GM04503 (cell line): ENCODE results near the gene GGT5.
"Not testable (repeated sequence)": the region's sequence is repeated elsewhere in the genome, so short reads cannot be mapped to it uniquely, and the experiment has no call there.

Source experiments
- DNase-seq: peaks from one replicate; pipeline ENCODE4 v3.0.0-alpha.2; 2012; ENCODE audit warnings: low read depth

GGT5 gene

GRCh38 chr22:24203856-24204255 lies 41.0 kb downstream of the GGT5 start:
- not testable (repeated sequence) for DNase-seq

- DNase-seq: no peak
These were observed 42.9 kb downstream of the GGT5 start for GRCh38 chr22:24201681-24202614.

GRCh38 chr22:24200619-24201212 lies 44.2 kb downstream of the GGT5 start:
- no peak for DNase-seq

GRCh38 chr22:24198682-24199052 lies 46.2 kb downstream of the GGT5 start:
- DNase-seq: no peak

- no peak for DNase-seq
These were observed 53.0 kb downstream of the GGT5 start for GRCh38 chr22:24191893-24192292.

DNA sequence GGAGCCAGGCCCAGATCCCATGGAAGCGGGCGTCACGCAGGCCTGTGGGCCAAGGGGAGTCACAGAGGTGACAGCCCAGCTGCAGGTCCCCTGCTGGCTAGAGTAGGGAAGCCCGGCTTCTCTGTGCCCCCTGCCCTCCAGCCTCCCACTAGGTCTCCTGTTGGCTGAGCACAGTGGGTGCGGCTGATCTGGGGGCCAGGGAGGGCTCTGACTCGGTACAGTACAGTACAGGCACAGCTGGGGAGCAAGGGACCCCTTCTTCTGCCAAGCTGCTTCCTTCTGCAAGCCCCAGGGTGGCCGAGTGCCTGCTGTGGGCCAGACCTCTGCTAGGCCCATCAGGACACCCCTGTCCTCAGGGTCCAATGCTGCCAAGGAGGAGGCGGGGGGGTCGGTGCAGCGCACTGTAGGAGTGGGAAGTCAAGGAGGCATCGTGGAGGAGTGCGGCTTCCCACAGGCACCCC lies 53.5 kb downstream of the GGT5 start:
- DNase-seq: no peak

GRCh38 chr22:24190596-24191208 lies 54.2 kb downstream of the GGT5 start:
- DNase-seq: no peak

- no peak for DNase-seq
These were observed 54.7 kb downstream of the GGT5 start for GRCh38 chr22:24190159-24190540.

GRCh38 chr22:24189249-24190158 lies 55.4 kb downstream of the GGT5 start:
- DNase-seq: no peak

- no peak for DNase-seq
These were observed 56.1 kb downstream of the GGT5 start for GRCh38 chr22:24188705-24189248.

GRCh38 chr22:24187731-24188644 lies 56.9 kb downstream of the GGT5 start:
- DNase-seq: no peak

DNA sequence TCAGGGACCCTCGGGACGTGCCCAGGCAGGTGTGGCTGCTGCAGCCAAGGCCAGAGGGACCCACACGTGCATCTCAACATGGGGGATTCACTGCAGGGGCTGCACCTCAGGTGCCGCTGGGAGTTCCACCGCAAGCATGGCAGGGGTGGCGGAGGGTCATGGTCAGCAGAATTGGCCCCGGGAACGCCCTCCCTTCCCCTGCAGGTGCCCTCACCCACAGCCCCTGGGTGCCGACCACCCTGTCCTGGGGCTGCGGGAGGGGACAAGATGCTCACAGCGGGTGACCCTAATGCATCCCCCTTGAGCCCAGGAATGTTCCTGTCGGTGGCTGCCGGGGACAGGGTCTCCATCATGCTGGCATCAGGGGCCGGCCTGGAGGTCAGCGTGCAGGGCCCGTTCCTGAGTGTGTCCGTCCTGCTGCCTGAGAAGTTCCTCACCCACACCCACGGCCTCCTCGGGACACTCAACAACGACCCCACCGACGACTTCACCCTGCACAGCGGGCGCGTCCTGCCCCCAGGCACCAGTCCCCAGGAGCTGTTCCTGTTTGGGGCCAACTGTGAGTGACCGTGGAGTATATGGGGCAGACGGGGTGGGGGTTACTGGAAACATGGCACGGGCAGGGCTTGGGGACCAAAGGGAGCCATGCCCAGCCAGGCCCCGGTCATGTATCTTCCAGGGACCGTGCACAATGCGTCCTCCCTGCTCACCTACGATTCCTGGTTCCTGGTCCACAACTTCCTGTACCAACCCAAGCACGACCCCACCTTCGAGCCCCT lies 57.8 kb downstream of the GGT5 start:
- DNase-seq: no peak

GRCh38 chr22:24186352-24186740 lies 58.5 kb downstream of the GGT5 start:
- DNase-seq: no peak

- no peak for DNase-seq
These were observed 59.2 kb downstream of the GGT5 start for GRCh38 chr22:24185501-24186351.

DNA sequence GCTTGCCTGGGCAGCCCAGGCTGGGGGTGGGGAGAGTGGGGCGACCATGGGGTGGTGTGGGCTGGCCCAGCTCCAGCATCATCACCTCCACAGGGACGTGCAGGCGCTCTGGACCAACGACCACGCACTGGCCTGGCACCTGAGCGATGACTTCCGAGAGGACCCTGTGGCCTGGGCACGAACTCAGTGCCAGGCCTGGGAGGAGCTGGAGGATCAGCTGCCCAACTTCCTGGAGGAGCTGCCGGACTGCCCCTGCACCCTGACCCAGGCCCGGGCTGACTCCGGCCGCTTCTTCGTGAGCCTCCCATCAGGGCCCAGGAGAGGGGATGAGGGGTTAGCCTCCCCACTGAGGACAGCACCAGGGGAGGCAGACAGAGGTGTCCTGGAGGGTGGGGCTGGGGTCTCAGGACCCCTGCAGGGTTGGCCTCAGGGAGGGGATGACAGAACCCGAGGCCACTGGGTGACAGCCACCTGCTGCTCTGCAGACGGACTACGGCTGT lies 59.8 kb downstream of the GGT5 start:
- no peak for DNase-seq

DNA sequence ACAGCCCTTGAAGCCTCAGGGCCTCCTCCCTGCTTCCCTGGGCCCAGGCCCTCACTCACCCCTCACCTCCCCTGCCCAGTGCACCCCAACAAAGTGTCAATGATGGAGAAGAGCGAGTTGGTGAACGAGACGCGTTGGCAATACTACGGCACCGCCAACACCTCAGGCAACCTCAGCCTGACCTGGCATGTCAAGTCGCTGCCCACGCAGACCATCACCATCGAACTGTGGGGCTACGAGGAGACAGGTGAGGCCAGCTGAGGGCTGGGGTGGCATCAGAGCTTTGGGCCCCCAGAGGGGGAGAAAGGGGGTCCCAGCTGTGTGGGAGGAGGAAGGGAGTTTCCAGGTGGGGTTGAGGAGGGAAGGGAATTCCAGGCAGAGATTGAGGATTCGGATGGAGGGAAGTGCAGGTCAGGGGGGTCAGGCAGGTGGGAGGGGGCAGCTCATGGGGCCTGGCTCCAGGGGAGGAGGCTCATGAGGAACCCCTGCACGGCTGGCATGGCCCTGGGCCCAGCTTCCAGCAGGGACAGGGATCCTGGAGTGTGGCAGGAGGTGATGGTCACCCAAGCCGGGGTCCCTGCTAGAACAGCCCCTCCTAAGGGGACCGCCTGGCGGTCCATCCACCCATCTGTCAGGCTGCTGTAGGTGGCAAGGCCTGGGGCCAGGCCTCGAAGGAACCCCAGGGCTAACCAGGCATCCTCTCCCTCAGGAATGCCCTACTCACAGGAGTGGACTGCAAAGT lies 60.7 kb downstream of the GGT5 start:
- DNase-seq: no peak

GRCh38 chr22:24183321-24184031 lies 61.4 kb downstream of the GGT5 start:
- no peak for DNase-seq
